Measurements from ENCODE around the gene SH3BGRL2. TPM values are rescaled to one million over a fixed set of nuclear protein-coding genes. Genes with fewer than 3 reads are reported as not detected.

SH3BGRL2 gene
- total RNA-seq, 1 experiment from 2014 or later, result 11.8 TPM

DNA sequence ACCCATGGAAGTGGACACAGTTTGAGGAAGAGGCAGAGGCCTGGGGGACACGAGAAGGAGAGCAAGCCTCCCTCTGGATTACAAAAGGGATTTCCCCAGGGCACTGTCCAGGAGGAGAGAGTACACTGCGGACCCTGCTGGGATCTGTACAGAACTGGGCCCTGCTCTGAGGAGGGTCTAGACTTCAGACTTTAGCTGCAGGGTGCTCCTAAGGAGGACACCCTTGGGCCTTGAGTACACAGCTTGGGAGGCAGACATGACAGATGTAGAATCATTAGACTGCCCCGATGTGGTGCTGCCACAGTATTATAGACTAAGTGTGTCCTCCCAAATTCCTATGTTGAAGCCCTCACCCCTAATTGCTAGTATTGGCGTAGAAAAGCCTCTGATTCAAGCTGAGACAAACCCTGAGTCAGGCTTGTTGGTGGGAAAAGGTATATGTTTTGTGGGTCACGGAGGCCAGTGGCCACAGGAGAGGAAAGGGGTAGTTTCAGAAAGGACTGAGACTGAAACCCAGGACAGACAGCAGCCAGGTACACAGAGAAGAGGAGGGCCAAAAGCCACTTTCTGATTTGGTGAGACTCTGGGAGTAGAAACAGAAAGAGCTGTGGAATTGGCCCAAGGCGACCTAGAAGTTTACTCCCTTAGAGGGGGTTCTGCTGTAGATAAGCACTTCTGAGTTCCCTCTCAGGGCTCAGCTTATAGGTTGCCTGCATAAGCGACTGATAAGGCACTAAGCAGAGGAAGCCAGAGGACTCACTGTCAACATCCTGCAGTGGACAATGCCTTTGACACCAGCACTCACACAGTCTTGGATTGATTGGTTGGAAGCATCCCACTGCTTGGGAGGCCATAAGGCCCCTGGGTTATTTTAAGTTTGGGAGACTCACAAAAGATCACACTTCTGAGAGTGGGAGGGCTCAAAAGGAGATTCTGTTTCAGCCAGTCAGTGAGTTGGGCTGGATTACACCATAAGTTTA, 16.5 kb upstream of the SH3BGRL2 start:
- H2BK120ac ChIP-seq (ENCODE audit: low read depth, low read length, poor library complexity, severe bottlenecking), result no peak overlapping the region
- no peaks in the 10 kb centered on the region for H4K20me1 ChIP-seq (ENCODE audit: control insufficient read depth, insufficient read depth, insufficient read length)
- H2BK15ac ChIP-seq (ENCODE audit: low read depth, low read length), result no peak overlapping the region
- H2BK5ac ChIP-seq (ENCODE audit: insufficient read length, low read length), result no peak overlapping the region
- no peak overlapping the region for H4K91ac ChIP-seq (ENCODE audit: insufficient read length, low read depth, low read length)
- no peaks in the 10 kb centered on the region for H3K36me3 Mint-ChIP-seq (ENCODE audit: insufficient read depth in 1 of 3, low read depth in 3 of 3)
- no CpG with 5 or more reads among the region's 7 CpGs for WGBS (ENCODE audit: extremely low coverage, insufficient read length, low lambda C conversion rate)
- no peak overlapping the region for H3K4ac ChIP-seq (ENCODE audit: low read depth, low read length)
- no peak overlapping the region for H4K5ac ChIP-seq (ENCODE audit: insufficient read length, low read depth, low read length)
- no peak overlapping the region for H3K9ac ChIP-seq (ENCODE audit: extremely low read depth, insufficient read length, low read length)
- no peak overlapping the region for H2BK20ac ChIP-seq (ENCODE audit: low read depth, low read length, poor library complexity, severe bottlenecking)
- H3K27me3 ChIP-seq (ENCODE audit: insufficient read depth, low read length), result no peaks in the 10 kb centered on the region
- H3K23me2 ChIP-seq (ENCODE audit: insufficient read length, low read depth, low read length, poor library complexity, severe bottlenecking), result no peaks in the 10 kb centered on the region
- peak overlapping the region in 2 of 3 experiments; percentile 20 to 82; a peak in 3 of 7 replicates for H3K27ac Mint-ChIP-seq
- no peak overlapping the region for H3K4me2 ChIP-seq (ENCODE audit: insufficient read depth, insufficient read length, low read length)
- no peaks in the 10 kb centered on the region for H3K4me1 ChIP-seq (ENCODE audit: insufficient read depth, low read length)
- H3K9me3 Mint-ChIP-seq, result no peaks in the 10 kb centered on the region
- no peak overlapping the region for H2BK12ac ChIP-seq (ENCODE audit: insufficient read length, low read depth, low read length)
- H2AK5ac ChIP-seq (ENCODE audit: insufficient read length, low read length), result no peak overlapping the region
- no peak overlapping the region for H3K18ac ChIP-seq (ENCODE audit: insufficient read length, low read depth, low read length)
- DNase-seq, result no peak
- H3K4me1 Mint-ChIP-seq, result peaks cover 3 to 5% of the 10 kb centered on the region in 2 experiments; a peak in 3 of 4 replicates
- H3K79me2 ChIP-seq (ENCODE audit: insufficient read depth, low read length), result no peaks in the 10 kb centered on the region
- H3K9me3 ChIP-seq (ENCODE audit: control insufficient read depth, low read depth, low read length), result no peaks in the 10 kb centered on the region
- no peaks in the 10 kb centered on the region for H3K79me1 ChIP-seq (ENCODE audit: insufficient read depth, low read depth, low read length, poor library complexity, severe bottlenecking)
- H3T11ph ChIP-seq (ENCODE audit: low read length), result no peak overlapping the region
- H3K14ac ChIP-seq (ENCODE audit: insufficient read depth, low read length), result no peak overlapping the region
- no peak overlapping the region for H3K27ac ChIP-seq (ENCODE audit: insufficient read length, low read depth, low read length)
- no peak overlapping the region for H2AFZ ChIP-seq (ENCODE audit: low read length)
- no peak overlapping the region for H3K23ac ChIP-seq (ENCODE audit: insufficient read length, low read depth, low read length)
- no peak overlapping the region for H3K4me3 Mint-ChIP-seq
- H3K56ac ChIP-seq (ENCODE audit: insufficient read length, low read depth, low read length), result no peak overlapping the region
- H4K8ac ChIP-seq (replicated peaks; ENCODE audit: insufficient read length, low read depth, low read length), result no peak overlapping the region
- TF ChIP-seq, protein P1, sequence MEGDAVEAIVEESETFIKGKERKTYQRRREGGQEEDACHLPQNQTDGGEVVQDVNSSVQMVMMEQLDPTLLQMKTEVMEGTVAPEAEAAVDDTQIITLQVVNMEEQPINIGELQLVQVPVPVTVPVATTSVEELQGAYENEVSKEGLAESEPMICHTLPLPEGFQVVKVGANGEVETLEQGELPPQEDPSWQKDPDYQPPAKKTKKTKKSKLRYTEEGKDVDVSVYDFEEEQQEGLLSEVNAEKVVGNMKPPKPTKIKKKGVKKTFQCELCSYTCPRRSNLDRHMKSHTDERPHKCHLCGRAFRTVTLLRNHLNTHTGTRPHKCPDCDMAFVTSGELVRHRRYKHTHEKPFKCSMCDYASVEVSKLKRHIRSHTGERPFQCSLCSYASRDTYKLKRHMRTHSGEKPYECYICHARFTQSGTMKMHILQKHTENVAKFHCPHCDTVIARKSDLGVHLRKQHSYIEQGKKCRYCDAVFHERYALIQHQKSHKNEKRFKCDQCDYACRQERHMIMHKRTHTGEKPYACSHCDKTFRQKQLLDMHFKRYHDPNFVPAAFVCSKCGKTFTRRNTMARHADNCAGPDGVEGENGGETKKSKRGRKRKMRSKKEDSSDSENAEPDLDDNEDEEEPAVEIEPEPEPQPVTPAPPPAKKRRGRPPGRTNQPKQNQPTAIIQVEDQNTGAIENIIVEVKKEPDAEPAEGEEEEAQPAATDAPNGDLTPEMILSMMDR (conservative IDR thresholded peaks at IDR 0.05), result no peak
- H3K27me3 Mint-ChIP-seq (ENCODE audit: low read depth), result no peaks in the 10 kb centered on the region

Measured in H9 (cell line).